HCT116 (cell line): ENCODE results near the gene PANX2. TPM values are rescaled to one million over a fixed set of nuclear protein-coding genes. Genes with fewer than 3 reads are reported as not detected.

Experiments
- ATAC-seq: fragments of 200-7000 bp; cut with Tn5 transposase; 2 replicates; pipeline ENCODE4 v1.9.1; 2020; ENCODE audit warnings: mild to moderate bottlenecking, moderate library complexity
- BruUV-seq: library from RNA; stranded (reverse); fragments of 400-500 nt; replicated peaks from 2 replicates; lab custom pipeline; 2021; lab: Mats Ljungman, UMichigan
- CTCF ChIA-PET: fragments of 300-600 bp; sonication (Branson Sonifier 250); formaldehyde crosslinking; loops from one replicate; lab custom pipeline; 2021; ENCODE audit warnings: antibody characterized with exemption; lab: Charles Lee
- POLR2A ChIA-PET: fragments of 300-600, 350-600 bp; sonication (Branson Sonifier 250); formaldehyde crosslinking; loops from one replicate; lab custom pipeline; 2021; ENCODE audit warnings: antibody characterized with exemption; lab: Charles Lee
- RAD21 ChIA-PET, 2 experiments: fragments of 300-600 bp; sonication (Branson Sonifier 250); formaldehyde crosslinking; loops; one replicate each; lab custom pipeline; 2023; ENCODE audit warnings: low total read pairs in 2 of 2; ENCODE audit not compliant: uncharacterized antibody in 2 of 2, unreplicated experiment in 2 of 2, low non-redundant PET in 1 of 2; lab: Charles Lee
- DNase-seq: peaks from one replicate; pipeline ENCODE4 v3.0.0-alpha.2; 2010; ENCODE audit warnings: low read depth, low spot score
- H2AFZ ChIP-seq: fragments of 200-600 bp; shearing (Covaris generic), sonication (generic); 2 replicates; pipeline ENCODE4 v1.6.1; 2017; ENCODE audit warnings: low read depth, mixed run types, mixed read lengths, antibody characterized with exemption, low read length; ENCODE audit not compliant: poor library complexity, severe bottlenecking
- H3K27ac ChIP-seq: 2 replicates; pipeline ENCODE4 v1.5.1; 2012; ENCODE audit warnings: low read depth, low read length
- H3K27me3 ChIP-seq: fragments of 200-600 bp; sonication (generic); 2 replicates; pipeline ENCODE4 v1.6.1; 2016; ENCODE audit warnings: mixed run types, low read length, mixed read lengths; ENCODE audit not compliant: insufficient read depth
- H3K36me3 ChIP-seq, 2 experiments: fragments of 200-500 bp in 1 of 2; fragments of 200-600 bp in 1 of 2; sonication (Bioruptor generic) in 1 of 2; sonication (generic) in 1 of 2; 2 replicates each; pipeline versions ENCODE4 v1.5.1 to v1.6.1; 2014 to 2016; ENCODE audit warnings: low read length in 2 of 2, inconsistent platforms in 1 of 2, mixed read lengths in 1 of 2, mixed run types in 1 of 2; ENCODE audit not compliant: insufficient read depth in 2 of 2, control insufficient read depth in 1 of 2
- H3K4me1 ChIP-seq, 2 experiments: fragments of 200-600 bp in 1 of 2; sonication (generic) in 1 of 2; 2 replicates each; pipeline versions ENCODE4 v1.5.1 to v1.6.1; 2012 to 2017; ENCODE audit warnings: low read length in 2 of 2, inconsistent platforms in 1 of 2, mild to moderate bottlenecking in 1 of 2, mixed read lengths in 1 of 2, mixed run types in 1 of 2, moderate library complexity in 1 of 2; ENCODE audit not compliant: insufficient read depth in 2 of 2, control insufficient read depth in 1 of 2
- H3K4me2 ChIP-seq: fragments of 200-600 bp; sonication (generic); 2 replicates; pipeline ENCODE4 v1.6.1; 2017; ENCODE audit warnings: mixed run types, low read length, mixed read lengths
- H3K4me3 ChIP-seq, 2 experiments: fragments of 200-600 bp in 1 of 2; sonication (generic) in 1 of 2; replicated peaks in 1 of 2; 2 replicates each; pipeline ENCODE4 v1.5.1; 2011 to 2016; ENCODE audit warnings: low read length in 2 of 2, control low read depth in 1 of 2, low read depth in 1 of 2, mild to moderate bottlenecking in 1 of 2, mixed read lengths in 1 of 2, mixed run types in 1 of 2
- H3K79me2 ChIP-seq: fragments of 200-600 bp; sonication (generic); 2 replicates; pipeline ENCODE4 v1.6.1; 2017; ENCODE audit warnings: mild to moderate bottlenecking, mixed run types, low read length, moderate library complexity, mixed read lengths; ENCODE audit not compliant: insufficient read depth
- H3K9ac ChIP-seq: fragments of 200-600 bp; sonication (generic); 2 replicates; pipeline ENCODE4 v1.6.1; 2016; ENCODE audit warnings: low read length, mixed read lengths
- H3K9me2 ChIP-seq: fragments of 200-600 bp; sonication (generic), shearing (Covaris generic); 2 replicates; pipeline ENCODE4 v1.6.1; 2017; ENCODE audit warnings: mixed run types, mild to moderate bottlenecking, moderate library complexity; ENCODE audit not compliant: insufficient read depth
- H3K9me3 ChIP-seq, 2 experiments: fragments of 200-500 bp in 1 of 2; fragments of 200-600 bp in 1 of 2; sonication (Bioruptor generic) in 1 of 2; sonication (generic) in 1 of 2; 2 replicates each; pipeline ENCODE4 v1.6.1; 2014 to 2017; ENCODE audit warnings: low read length in 2 of 2, mixed read lengths in 2 of 2, inconsistent platforms in 1 of 2, low read depth in 1 of 2, mild to moderate bottlenecking in 1 of 2, mixed run types in 1 of 2, moderate library complexity in 1 of 2; ENCODE audit not compliant: control insufficient read depth in 1 of 2, insufficient read depth in 1 of 2
- H4K20me1 ChIP-seq: fragments of 200-600 bp; sonication (generic), shearing (Covaris generic); 2 replicates; pipeline ENCODE4 v1.6.1; 2017; ENCODE audit warnings: mixed run types, mild to moderate bottlenecking, moderate library complexity; ENCODE audit not compliant: insufficient read depth
- CBX3 ChIP-seq: IDR thresholded peaks from 2 replicates; pipeline ENCODE4 v1.6.1; 2012; ENCODE audit warnings: low read depth
- EGR1 ChIP-seq: IDR thresholded peaks from 2 replicates; pipeline ENCODE4 v1.6.1; 2012; ENCODE audit warnings: low read depth
- ELF1 ChIP-seq: IDR thresholded peaks from 2 replicates; pipeline ENCODE4 v1.6.1; 2012; ENCODE audit warnings: low read depth, borderline replicate concordance
- EZH2phosphoT487 ChIP-seq: fragments of 200-600 bp; IDR thresholded peaks from 2 replicates; pipeline ENCODE4 v1.6.1; 2018; ENCODE audit warnings: antibody characterized with exemption, borderline replicate concordance
- JUND ChIP-seq: IDR thresholded peaks from 2 replicates; pipeline ENCODE4 v1.6.1; 2012
- MAX ChIP-seq: IDR thresholded peaks from 2 replicates; pipeline ENCODE4 v1.6.1; 2012
- POLR2AphosphoS5 ChIP-seq: IDR thresholded peaks from 2 replicates; pipeline ENCODE4 v1.6.1; 2011; ENCODE audit warnings: mild to moderate bottlenecking, low read depth, low read length, moderate library complexity
- SIN3A ChIP-seq: IDR thresholded peaks from 2 replicates; pipeline ENCODE4 v1.6.1; 2012; ENCODE audit warnings: low read depth
- TCF7L2 ChIP-seq: IDR thresholded peaks from 2 replicates; pipeline ENCODE4 v1.7.0; 2011; ENCODE audit warnings: borderline replicate concordance, inconsistent platforms; ENCODE audit not compliant: insufficient read depth, insufficient read length; ENCODE audit errors: extremely low read depth
- YY1 ChIP-seq: IDR thresholded peaks from 2 replicates; pipeline ENCODE4 v1.6.1; 2011; ENCODE audit warnings: low read length, low read depth, moderate library complexity, mild to moderate bottlenecking; ENCODE audit not compliant: insufficient replicate concordance; ENCODE audit errors: extremely low read depth
- ZBTB33 ChIP-seq: IDR thresholded peaks from 2 replicates; pipeline ENCODE4 v1.6.1; 2011; ENCODE audit warnings: mild to moderate bottlenecking, low read length, moderate library complexity; ENCODE audit not compliant: insufficient replicate concordance; ENCODE audit errors: extremely low read depth
- ZFX ChIP-seq: fragments of 450-650 bp; IDR thresholded peaks from 2 replicates; pipeline ENCODE4 v1.6.1; 2017
- ZNF274 ChIP-seq: fragments of 200-500 bp; sonication (Bioruptor generic); IDR thresholded peaks from 2 replicates; pipeline ENCODE4 v1.6.1; 2014; ENCODE audit warnings: mild to moderate bottlenecking, low read depth, low read length, inconsistent platforms
- intact Hi-C: fragments of 100-400 bp; cut with micrococcal nuclease; formaldehyde crosslinking; loops from 2 replicates; pipeline ENCODE4 v1.10.0; 2022
- total RNA-seq: library from RNA; stranded (reverse); gene quantifications from one replicate; pipeline ENCODE4 v1.2.1, GENCODE V29; 2021; ENCODE audit not compliant: unreplicated experiment

The PANX2 gene
- total RNA-seq, 1 experiment from 2014 or later, result 8.0 TPM

GRCh38 chr22:50193621-50194020, 23.1 kb downstream of the PANX2 start:
- H4K20me1 ChIP-seq, result peaks cover 6% of the 10 kb centered on the region; the same call in 1 of the 2 replicates
- TF ChIP-seq JUND (no peak), ZFX (no peak), ELF1 (no peak), EZH2phosphoT487 (no peak), ZBTB33 (no peak), EGR1 (no peak), CBX3 (no peak), POLR2AphosphoS5 (no peak), TCF7L2 (no peak), MAX (no peak), SIN3A (no peak), YY1 (no peak), ZNF274 (no peak)
- intact Hi-C loops, result no loop called here

More at GRCh38 chr22:50193621-50194020, 23.1 kb downstream of the PANX2 start:
- DNase-seq, result no peak
- ChIA-PET CTCF (no interaction called here), RAD21 (no interaction called here), POLR2A (no interaction called here)
- no peaks in the 10 kb centered on the region for H3K27me3 ChIP-seq
- H3K9me3 ChIP-seq, result no peaks in the 10 kb centered on the region
- H3K36me3 ChIP-seq, result peaks cover 2 to 20% of the 10 kb centered on the region in 2 experiments; a peak in 3 of 4 replicates
- no peak for ATAC-seq
- H3K9me2 ChIP-seq, result no peaks in the 10 kb centered on the region
- H3K79me2 ChIP-seq, result peaks cover 60% of the 10 kb centered on the region
- no peak overlapping the region for H3K4me3 ChIP-seq
- H3K4me1 ChIP-seq, result peaks cover 15 to 27% of the 10 kb centered on the region in 2 experiments
- no peak overlapping the region for H3K9ac ChIP-seq
- no peak overlapping the region for H3K4me2 ChIP-seq
- no peak overlapping the region for H3K27ac ChIP-seq
- BruUV-seq, result no TSS peak
- H2AFZ ChIP-seq, result no peak overlapping the region
